Neural cell (in vitro differentiated cells): ENCODE measurements around the gene NDUFS5.
"Not testable (repeated sequence)": the region's sequence is repeated elsewhere in the genome, so short reads cannot be mapped to it uniquely, and the experiment has no call there.

Source experiments
- CTCF ChIP-seq: fragments of 450-650 bp; IDR thresholded peaks from 2 replicates; pipeline ENCODE4 v1.5.1; 2014; ENCODE audit warnings: antibody characterized with exemption, mild to moderate bottlenecking, moderate library complexity; ENCODE audit not compliant: poor library complexity, severe bottlenecking
- EP300 ChIP-seq: fragments of 450-650 bp; conservative IDR thresholded peaks from 2 replicates; pipeline ENCODE4 v1.6.1; 2014; ENCODE audit warnings: antibody characterized with exemption, mild to moderate bottlenecking, moderate library complexity; ENCODE audit not compliant: poor library complexity, severe bottlenecking
- EZH2 ChIP-seq: fragments of 200-600, 300-800 bp; shearing (Covaris generic), sonication (generic); IDR thresholded peaks from 2 replicates; pipeline ENCODE4 v1.6.1; 2014; ENCODE audit warnings: antibody characterized with exemption, low read length, borderline replicate concordance, mild to moderate bottlenecking; ENCODE audit not compliant: insufficient read depth, poor library complexity, severe bottlenecking
- POLR2AphosphoS5 ChIP-seq: IDR thresholded peaks from 2 replicates; pipeline ENCODE4 v1.6.1; 2012
- RAD21 ChIP-seq: fragments of 450-650 bp; conservative IDR thresholded peaks from 2 replicates; pipeline ENCODE4 v1.6.1; 2014; ENCODE audit warnings: antibody characterized with exemption, mild to moderate bottlenecking, moderate library complexity
- REST ChIP-seq: IDR thresholded peaks from 2 replicates; pipeline ENCODE4 v1.6.1; 2012; ENCODE audit warnings: borderline replicate concordance
- SMC3 ChIP-seq: fragments of 450-650 bp; conservative IDR thresholded peaks from 2 replicates; pipeline ENCODE4 v1.6.1; 2014; ENCODE audit warnings: antibody characterized with exemption, mild to moderate bottlenecking, moderate library complexity; ENCODE audit not compliant: poor library complexity
- TAF1 ChIP-seq: IDR thresholded peaks from 2 replicates; pipeline ENCODE4 v1.6.1; 2012; ENCODE audit warnings: low read depth

GRCh38 chr1:39051193-39051850 lies 25.2 kb downstream of the NDUFS5 start:
- TF ChIP-seq CTCF, REST, RAD21, POLR2AphosphoS5, EZH2, SMC3, TAF1, EP300: not testable (repeated sequence)
